Upper lobe of left lung (tissue), 6 donors: ENCODE data around the gene COX7B2. TPM values are rescaled to one million over a fixed set of nuclear protein-coding genes. Genes with fewer than 3 reads are reported as not detected.
A peak's percentile ranks its signal among the peaks of the same experiment; 100 is the strongest.

Experiments
- ATAC-seq, 2 donors: fragments of 200-7000 bp; cut with Tn5 transposase; one replicate each; pipeline ENCODE4 v1.9.1; 2022; ENCODE audit warnings: mild to moderate bottlenecking in 2 of 2, moderate library complexity in 2 of 2; ENCODE audit not compliant: low FRiP score in 2 of 2
- DNase-seq, 2 donors: peaks; one replicate each; pipeline ENCODE4 v3.0.0-alpha.2; 2019 to 2020
- H3K27ac ChIP-seq, 4 donors: fragments of 200-600 bp; sonication (generic); one replicate each; pipeline ENCODE4 v1.5.1; 2016 to 2019
- H3K27me3 ChIP-seq, 4 donors: fragments of 200-600 bp; sonication (generic); one replicate each; pipeline ENCODE4 v1.5.1; 2017 to 2019
- H3K36me3 ChIP-seq, 4 donors: fragments of 200-600 bp; sonication (generic); one replicate each; pipeline ENCODE4 v1.5.1; 2016 to 2019
- H3K4me1 ChIP-seq, 4 donors: fragments of 200-600 bp; sonication (generic); one replicate each; pipeline ENCODE4 v1.5.1; 2018 to 2019
- H3K4me3 ChIP-seq, 4 donors: fragments of 200-600 bp; sonication (generic); one replicate each; pipeline ENCODE4 v1.5.1; 2017 to 2019; ENCODE audit warnings: mild to moderate bottlenecking in 2 of 4, moderate library complexity in 1 of 4
- H3K9me3 ChIP-seq, 4 donors: fragments of 200-600 bp; sonication (generic); one replicate each; pipeline ENCODE4 v1.5.1; 2018 to 2019
- EP300 ChIP-seq, 4 donors: sonication (generic); formaldehyde crosslinking; IDR thresholded peaks; one replicate each; pipeline ENCODE4 v1.5.1; 2017; ENCODE audit warnings: antibody characterized with exemption in 4 of 4, control low read depth in 2 of 4
- POLR2A ChIP-seq, 4 donors: fragments of 450-650 bp; IDR thresholded peaks; one replicate each; pipeline ENCODE4 v1.5.1; 2016 to 2017; ENCODE audit warnings: antibody characterized with exemption in 4 of 4, mild to moderate bottlenecking in 2 of 4
- POLR2AphosphoS5 ChIP-seq, 2 donors: sonication (generic); formaldehyde crosslinking; IDR thresholded peaks; one replicate each; pipeline ENCODE4 v1.5.1; 2017; ENCODE audit warnings: antibody characterized with exemption in 2 of 2
- WGBS, 2 donors: methylation state at CpG; one replicate each; pipeline ENCODE4 v1.1.5; 2017 to 2018; 5-methylcytosine and 5-hydroxymethylcytosine counted together
- total RNA-seq, 6 donors: library from RNA; depleted of rRNA in 4 of 6; stranded (reverse); fragments of >200 nt in 4 of 6; gene quantifications; one replicate each; pipeline versions ENCODE4 v1.1.0 to v1.2.1, GENCODE V29; 2016 to 2021
- TF ChIP-seq, protein P1 (sequence below), 6 experiments: fragments of 450-650 bp in 4 of 6; fragments of 200-600 bp in 2 of 6; sonication (generic) in 2 of 6; IDR thresholded peaks; one replicate each; pipeline ENCODE4 v1.5.1; 2016 to 2019; ENCODE audit warnings: antibody characterized with exemption in 6 of 6
- donor health status: DM: no; HTN: no; CAD: no; lungs with moderate emphysema.
- donor health status: DM: no; HTN: yes; CAD: no; lungs with severe emphysema.

COX7B2 gene
- total RNA-seq, 6 donors from 2014 or later, result not detected

- 50 to 59% methylated on average over 6 of the region's 6 CpGs for WGBS, 2 donors
- TF ChIP-seq, protein P1, sequence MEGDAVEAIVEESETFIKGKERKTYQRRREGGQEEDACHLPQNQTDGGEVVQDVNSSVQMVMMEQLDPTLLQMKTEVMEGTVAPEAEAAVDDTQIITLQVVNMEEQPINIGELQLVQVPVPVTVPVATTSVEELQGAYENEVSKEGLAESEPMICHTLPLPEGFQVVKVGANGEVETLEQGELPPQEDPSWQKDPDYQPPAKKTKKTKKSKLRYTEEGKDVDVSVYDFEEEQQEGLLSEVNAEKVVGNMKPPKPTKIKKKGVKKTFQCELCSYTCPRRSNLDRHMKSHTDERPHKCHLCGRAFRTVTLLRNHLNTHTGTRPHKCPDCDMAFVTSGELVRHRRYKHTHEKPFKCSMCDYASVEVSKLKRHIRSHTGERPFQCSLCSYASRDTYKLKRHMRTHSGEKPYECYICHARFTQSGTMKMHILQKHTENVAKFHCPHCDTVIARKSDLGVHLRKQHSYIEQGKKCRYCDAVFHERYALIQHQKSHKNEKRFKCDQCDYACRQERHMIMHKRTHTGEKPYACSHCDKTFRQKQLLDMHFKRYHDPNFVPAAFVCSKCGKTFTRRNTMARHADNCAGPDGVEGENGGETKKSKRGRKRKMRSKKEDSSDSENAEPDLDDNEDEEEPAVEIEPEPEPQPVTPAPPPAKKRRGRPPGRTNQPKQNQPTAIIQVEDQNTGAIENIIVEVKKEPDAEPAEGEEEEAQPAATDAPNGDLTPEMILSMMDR (IDR thresholded peaks at IDR 0.05), result no peak
- TF ChIP-seq POLR2AphosphoS5 (IDR thresholded peaks at IDR 0.05), result no peak
- TF ChIP-seq EP300 (IDR thresholded peaks at IDR 0.05), result no peak
- no peak for TF ChIP-seq POLR2A (IDR thresholded peaks at IDR 0.05)
- DNase-seq (no peak), ATAC-seq (no peak)
- no peaks in the 10 kb centered on the region for H3K9me3 ChIP-seq
- H3K36me3 ChIP-seq, result no peaks in the 10 kb centered on the region
- no peak overlapping the region for H3K27ac ChIP-seq
- H3K27me3 ChIP-seq, result no peaks in the 10 kb centered on the region
- no peak overlapping the region for H3K4me3 ChIP-seq
- no peaks in the 10 kb centered on the region for H3K4me1 ChIP-seq
Measured at GRCh38 chr4:46793036-46793435, 116.0 kb downstream of the COX7B2 start.

GRCh38 chr4:46781434-46782092 lies 127.5 kb downstream of the COX7B2 start:
- no peak overlapping the region for H3K4me3 ChIP-seq
- ATAC-seq (peak in 1 of 2 donors; percentile 36), DNase-seq (peak in 1 of 2 donors; percentile 77)
- H3K27ac ChIP-seq, result no peak overlapping the region
- no peaks in the 10 kb centered on the region for H3K27me3 ChIP-seq
- H3K36me3 ChIP-seq, result no peaks in the 10 kb centered on the region
- peaks cover 0 to 7% (median 0%) of the 10 kb centered on the region in 4 donors for H3K9me3 ChIP-seq
- 87 to 98% methylated on average over 5 to 24 of the region's 25 CpGs for WGBS, 2 donors
- TF ChIP-seq, protein P1 (IDR thresholded peaks at IDR 0.05), result no peak
- no peak for TF ChIP-seq EP300 (IDR thresholded peaks at IDR 0.05)
- H3K4me1 ChIP-seq, result no peaks in the 10 kb centered on the region

DNA sequence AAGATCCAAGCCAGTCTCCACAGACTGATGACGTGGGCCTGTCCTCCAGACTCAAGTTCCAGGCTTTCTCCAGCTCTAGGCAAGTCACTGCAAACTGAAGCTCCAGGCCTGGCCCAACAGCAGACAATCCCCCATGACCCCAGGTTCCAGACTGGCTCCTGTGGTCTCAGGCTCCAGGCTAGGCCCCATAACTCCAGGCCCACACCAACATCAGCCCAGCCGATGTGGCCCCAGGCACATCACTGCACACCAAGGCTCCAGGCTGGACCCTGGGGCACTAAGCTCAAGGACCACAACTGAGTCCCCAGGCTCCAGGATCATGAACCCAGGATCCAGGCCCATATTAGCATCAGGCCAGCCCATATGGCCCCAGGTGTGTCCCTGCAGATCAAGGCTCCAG lies 143.6 kb downstream of the COX7B2 start:
- ATAC-seq, result no peak

GRCh38 chr4:46730075-46730474 lies 179.0 kb downstream of the COX7B2 start:
- Histone ChIP-seq H3K27ac (no peak overlapping the region), H3K4me1 (no peaks in the 10 kb centered on the region), H3K27me3 (no peaks in the 10 kb centered on the region), H3K9me3 (peaks cover 0 to 4% (median 0%) of the 10 kb centered on the region in 4 donors), H3K4me3 (no peak overlapping the region), H3K36me3 (no peaks in the 10 kb centered on the region)
- ATAC-seq (no peak), DNase-seq (no peak)
- TF ChIP-seq, protein P1 (IDR thresholded peaks at IDR 0.05), result no peak
- no peak for TF ChIP-seq POLR2AphosphoS5 (IDR thresholded peaks at IDR 0.05)
- TF ChIP-seq EP300 (IDR thresholded peaks at IDR 0.05), result no peak
- TF ChIP-seq POLR2A (IDR thresholded peaks at IDR 0.05), result no peak
- WGBS, 2 donors, result 72 to 79% methylated on average over 3 of the region's 3 CpGs

More for the DNA sequence above, 143.6 kb downstream of the COX7B2 start:
- no peak for TF ChIP-seq POLR2A (IDR thresholded peaks at IDR 0.05)
- no peak for TF ChIP-seq EP300 (IDR thresholded peaks at IDR 0.05)
- TF ChIP-seq, protein P1 (IDR thresholded peaks at IDR 0.05), result no peak
- TF ChIP-seq POLR2AphosphoS5 (IDR thresholded peaks at IDR 0.05), result no peak
- H3K9me3 ChIP-seq, result no peaks in the 10 kb centered on the region
- no peaks in the 10 kb centered on the region for H3K27me3 ChIP-seq
- H3K4me3 ChIP-seq, result no peak overlapping the region
- no peaks in the 10 kb centered on the region for H3K4me1 ChIP-seq
- no peak overlapping the region for H3K27ac ChIP-seq
- H3K36me3 ChIP-seq, result no peaks in the 10 kb centered on the region
- 80% methylated on average over 2 of the region's 2 CpGs; no CpG with 5 or more reads in 1 of the 2 donors for WGBS, 2 donors
- DNase-seq, result no peak

DNA sequence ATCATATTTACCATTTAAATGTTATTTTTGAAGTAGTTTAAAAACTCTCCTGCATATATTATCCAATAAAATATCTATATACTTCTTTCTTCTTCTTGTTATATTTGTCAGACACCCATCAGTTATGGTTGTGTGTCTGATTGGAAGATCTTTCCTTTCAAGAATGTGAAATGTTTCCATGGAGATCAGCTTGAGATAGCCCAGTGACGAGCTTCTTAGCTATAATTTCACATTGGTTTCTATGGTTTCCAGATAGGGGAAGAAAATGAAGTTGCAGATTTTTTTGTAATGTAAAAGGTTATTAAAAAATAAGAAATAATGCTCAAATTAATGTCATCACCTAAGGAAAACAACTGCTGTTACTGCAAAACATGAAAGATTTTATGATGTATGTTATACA lies 189.0 kb downstream of the COX7B2 start:
- no peak for DNase-seq

More for the DNA sequence above, 189.0 kb downstream of the COX7B2 start:
- TF ChIP-seq POLR2A (IDR thresholded peaks at IDR 0.05) (no peak), EP300 (IDR thresholded peaks at IDR 0.05) (no peak), POLR2AphosphoS5 (IDR thresholded peaks at IDR 0.05) (no peak)
- TF ChIP-seq, protein P1 (IDR thresholded peaks at IDR 0.05), result no peak
- Histone ChIP-seq H3K36me3 (no peaks in the 10 kb centered on the region), H3K9me3 (no peaks in the 10 kb centered on the region), H3K4me1 (no peaks in the 10 kb centered on the region), H3K27me3 (no peaks in the 10 kb centered on the region), H3K27ac (no peak overlapping the region), H3K4me3 (no peak overlapping the region)
- ATAC-seq, result no peak
- 39 to 43% methylated on average over 1 of the region's 1 CpG for WGBS, 2 donors
